ENCODE measurements around the gene DIMT1.

The DIMT1 gene

GRCh38 chr5:62403411-62404250 is at the start of gene DIMT1:
TSS of gene DIMT1 (minus strand) at chr5:62403905. CDS start at chr5:62403772, 133 bp downstream.
- peak; percentile 75 to 88 (median 85) for DNase-seq (ENCODE audit: low read depth in 3 of 3)

DNA sequence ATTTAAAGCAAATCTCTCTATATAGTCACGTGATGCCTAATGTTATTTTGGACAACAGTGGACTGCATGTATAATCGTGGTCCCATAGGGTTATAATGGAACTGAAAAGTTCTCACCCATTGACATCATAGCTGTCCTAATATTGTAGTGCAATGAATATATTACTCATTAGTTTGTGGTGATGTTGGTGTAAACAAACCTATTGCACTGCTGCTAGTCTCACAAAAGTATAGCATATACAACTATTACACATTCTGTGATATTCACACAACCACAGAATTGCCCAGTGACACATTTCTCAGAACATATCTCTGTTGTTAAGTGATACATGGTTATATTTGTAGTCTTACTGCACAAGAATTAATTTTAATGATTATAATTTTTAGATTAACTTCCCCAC is 46.6 kb upstream of the DIMT1 start:
- no peak for DNase-seq (ENCODE audit: low read depth in 3 of 3)

DNA sequence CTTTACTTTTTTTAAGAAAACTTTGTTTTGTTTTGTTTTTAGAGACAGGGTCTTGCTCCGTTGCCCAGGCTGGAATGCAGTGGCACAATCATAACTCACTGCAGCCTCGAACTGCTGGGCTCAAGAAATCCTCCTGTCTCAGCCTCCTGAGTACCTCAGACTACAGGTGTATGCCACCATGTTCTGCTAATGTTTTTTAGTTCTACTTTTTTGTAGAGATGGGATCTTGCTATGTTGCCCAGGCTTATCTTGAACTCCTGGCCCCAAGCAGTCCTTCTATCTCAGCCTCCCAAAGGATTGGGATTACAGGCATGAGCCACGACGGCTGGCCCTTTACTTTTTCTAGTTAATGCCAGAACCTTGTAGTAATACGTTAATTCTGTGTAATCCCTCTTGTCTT is 44.8 kb upstream of the DIMT1 start:
- no peak for DNase-seq (ENCODE audit: low read depth in 3 of 3)

DNA sequence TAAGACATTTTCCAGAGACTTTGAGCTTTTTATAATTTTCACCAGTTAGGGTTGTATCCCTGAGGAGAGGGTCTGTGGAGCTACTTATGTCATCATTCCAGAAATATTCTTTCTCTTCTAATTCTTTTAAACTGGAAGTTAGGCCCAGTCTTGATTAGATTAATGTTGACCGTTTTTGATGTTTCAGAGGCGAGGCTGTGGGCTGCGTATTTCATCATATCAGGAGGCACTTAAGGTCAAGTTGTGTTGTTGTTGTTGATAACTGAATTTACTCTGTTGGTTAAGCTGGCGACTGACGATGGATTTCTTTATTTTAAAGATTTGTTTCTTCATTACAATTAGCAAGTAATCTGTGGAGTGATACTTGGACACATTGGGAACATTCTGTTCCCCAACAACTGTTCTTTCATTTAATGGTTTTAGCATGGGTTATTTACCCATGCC is 28.9 kb upstream of the DIMT1 start:
- DNase-seq (ENCODE audit: low read depth in 3 of 3) = no peak

GRCh38 chr5:62431735-62432620 is 28.3 kb upstream of the DIMT1 start:
- no peak for DNase-seq (ENCODE audit: low read depth in 3 of 3)

DNA sequence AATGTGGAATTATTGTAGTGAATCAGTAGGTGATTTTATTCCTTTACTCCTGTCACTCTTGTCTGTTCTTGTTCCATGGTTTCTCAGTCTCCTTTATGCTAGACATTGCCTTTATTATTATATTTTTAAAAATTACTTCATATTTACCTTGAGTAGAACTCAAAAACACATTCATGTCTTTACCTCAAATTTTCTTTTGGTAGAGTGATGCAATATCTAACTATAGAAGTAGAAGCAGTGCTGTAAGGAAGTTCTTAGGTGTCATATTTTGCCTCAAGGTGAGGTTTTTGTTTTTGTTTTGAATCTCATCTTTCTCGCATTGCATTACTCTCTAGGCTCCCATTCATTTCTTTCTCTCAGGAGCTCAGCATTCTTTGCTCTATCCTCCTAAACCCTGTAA is 21.1 kb upstream of the DIMT1 start:
- no peak for DNase-seq (ENCODE audit: low read depth in 3 of 3)

- no peak for DNase-seq (ENCODE audit: low read depth in 3 of 3)
Measured at GRCh38 chr5:62421414-62421813, 17.7 kb upstream of the DIMT1 start.

- no peak for DNase-seq (ENCODE audit: low read depth in 3 of 3)
Measured at GRCh38 chr5:62419609-62420008, 15.9 kb upstream of the DIMT1 start.

GRCh38 chr5:62418462-62419076 is 14.9 kb upstream of the DIMT1 start:
- no peak for DNase-seq (ENCODE audit: low read depth in 3 of 3)

DNA sequence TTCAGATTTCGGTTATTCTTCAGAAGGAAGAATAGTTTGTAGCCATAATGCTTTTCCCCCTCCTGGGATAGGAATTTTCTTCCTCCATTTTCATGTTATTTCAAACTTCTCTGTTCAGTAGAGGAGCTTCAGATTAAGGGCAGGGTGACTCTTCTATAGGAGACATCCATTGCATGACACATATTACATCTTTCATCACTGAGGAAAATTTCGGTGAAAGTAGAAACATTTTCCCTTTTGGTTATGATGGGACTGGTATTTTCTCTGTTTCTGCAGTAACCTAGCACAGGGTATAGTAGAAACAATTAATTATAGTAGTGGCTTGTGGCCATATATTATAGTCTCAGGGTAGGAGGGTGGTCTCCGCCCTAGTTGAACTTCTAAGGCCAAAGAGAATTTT is 10.0 kb upstream of the DIMT1 start:
- no peak for DNase-seq (ENCODE audit: low read depth in 3 of 3)

GRCh38 chr5:62412549-62413329 is 9.0 kb upstream of the DIMT1 start, which contains the start of gene IPO11:
TSS of gene IPO11 (plus strand) at chr5:62412763. CDS start at chr5:62437280, 24,517 bp downstream.
- DNase-seq (ENCODE audit: low read depth in 3 of 3) = peak; percentile 93 to 97 (median 97)

GRCh38 chr5:62395210-62395950 is 8.3 kb downstream of the DIMT1 start:
- no peak for DNase-seq (ENCODE audit: low read depth in 3 of 3)

- no peak for DNase-seq (ENCODE audit: low read depth in 3 of 3)
Measured at GRCh38 chr5:62386824-62387223, 16.9 kb downstream of the DIMT1 start.

- DNase-seq (ENCODE audit: low read depth in 3 of 3) = no peak
Measured at GRCh38 chr5:62385816-62386400, 17.8 kb downstream of the DIMT1 start.

GRCh38 chr5:62385131-62385530 is 18.6 kb downstream of the DIMT1 start:
- no peak for DNase-seq (ENCODE audit: low read depth in 3 of 3)

DNA sequence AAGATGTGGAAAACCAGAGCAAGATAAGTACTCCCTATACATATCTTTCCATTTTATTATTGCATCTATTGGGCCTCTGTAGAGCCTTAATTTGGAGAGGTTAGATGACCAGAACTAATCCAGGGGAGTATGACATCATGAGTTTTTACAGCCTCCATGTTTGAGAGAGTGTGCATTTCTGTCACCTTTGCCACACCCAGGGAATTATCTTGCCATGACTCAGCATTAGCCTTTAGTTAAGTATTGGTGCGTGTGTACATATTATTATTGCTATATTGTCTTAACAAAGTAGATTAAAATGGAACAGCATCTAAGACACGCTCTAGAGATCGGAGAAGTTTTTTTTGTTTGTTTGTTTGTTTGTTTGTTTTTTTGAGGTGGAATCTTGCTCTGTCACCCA is 27.6 kb downstream of the DIMT1 start:
- no peak for DNase-seq (ENCODE audit: low read depth in 3 of 3)

GRCh38 chr5:62375627-62376026 is 28.1 kb downstream of the DIMT1 start:
- no peak for DNase-seq (ENCODE audit: low read depth in 3 of 3)

GRCh38 chr5:62374090-62374489 is 29.6 kb downstream of the DIMT1 start:
- DNase-seq (ENCODE audit: low read depth in 3 of 3) = no peak

DNA sequence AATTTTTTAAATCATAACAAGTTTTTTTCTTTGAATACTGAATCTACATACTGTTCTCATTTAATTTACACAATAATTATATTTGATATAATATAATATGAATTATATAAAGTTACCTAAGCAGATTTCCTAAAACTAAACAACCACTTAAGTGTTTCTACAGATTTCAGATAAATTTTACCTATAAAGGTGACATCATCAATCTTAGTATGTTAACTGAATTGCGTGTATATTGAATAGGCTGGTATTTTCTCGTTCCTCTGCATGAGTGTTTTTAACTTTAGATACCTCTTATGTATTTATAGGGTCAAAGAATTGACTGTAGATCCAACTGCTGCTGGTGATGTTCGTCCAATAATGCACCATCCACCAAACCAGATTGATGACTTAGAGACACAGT is 30.3 kb downstream of the DIMT1 start:
- DNase-seq (ENCODE audit: low read depth in 3 of 3) = no peak

GRCh38 chr5:62372600-62372999 is 31.1 kb downstream of the DIMT1 start:
- no peak for DNase-seq (ENCODE audit: low read depth in 3 of 3)

All from stimulated activated CD4-positive, alpha-beta T cell treated with anti-CD3 and anti-CD28 coated beads, TNF-alpha, amount 100 ng/mL, for 4 hours (primary cell).